HCT116 (cell line): ENCODE data around the gene CCSAP. TPM values are rescaled to one million over a fixed set of nuclear protein-coding genes. Genes with fewer than 3 reads are reported as not detected.

Experiments
- ATAC-seq: fragments of 200-7000 bp; cut with Tn5 transposase; 2 replicates; pipeline ENCODE4 v1.9.1; 2020; ENCODE audit warnings: mild to moderate bottlenecking, moderate library complexity
- BruUV-seq: library from RNA; stranded (reverse); fragments of 400-500 nt; replicated peaks from 2 replicates; lab custom pipeline; 2021; lab: Mats Ljungman, UMichigan
- CTCF ChIA-PET: fragments of 300-600 bp; sonication (Branson Sonifier 250); formaldehyde crosslinking; loops from one replicate; lab custom pipeline; 2021; ENCODE audit warnings: antibody characterized with exemption; lab: Charles Lee
- POLR2A ChIA-PET: fragments of 300-600, 350-600 bp; sonication (Branson Sonifier 250); formaldehyde crosslinking; loops from one replicate; lab custom pipeline; 2021; ENCODE audit warnings: antibody characterized with exemption; lab: Charles Lee
- RAD21 ChIA-PET, 2 experiments: fragments of 300-600 bp; sonication (Branson Sonifier 250); formaldehyde crosslinking; loops; one replicate each; lab custom pipeline; 2023; ENCODE audit warnings: low total read pairs in 2 of 2; ENCODE audit not compliant: uncharacterized antibody in 2 of 2, unreplicated experiment in 2 of 2, low non-redundant PET in 1 of 2; lab: Charles Lee
- DNase-seq: peaks from one replicate; pipeline ENCODE4 v3.0.0-alpha.2; 2010; ENCODE audit warnings: low read depth, low spot score
- H2AFZ ChIP-seq: fragments of 200-600 bp; shearing (Covaris generic), sonication (generic); 2 replicates; pipeline ENCODE4 v1.6.1; 2017; ENCODE audit warnings: low read depth, mixed run types, mixed read lengths, antibody characterized with exemption, low read length; ENCODE audit not compliant: poor library complexity, severe bottlenecking
- H3K27ac ChIP-seq: 2 replicates; pipeline ENCODE4 v1.5.1; 2012; ENCODE audit warnings: low read depth, low read length
- H3K27me3 ChIP-seq: fragments of 200-600 bp; sonication (generic); 2 replicates; pipeline ENCODE4 v1.6.1; 2016; ENCODE audit warnings: mixed run types, low read length, mixed read lengths; ENCODE audit not compliant: insufficient read depth
- H3K36me3 ChIP-seq, 2 experiments: fragments of 200-500 bp in 1 of 2; fragments of 200-600 bp in 1 of 2; sonication (Bioruptor generic) in 1 of 2; sonication (generic) in 1 of 2; 2 replicates each; pipeline versions ENCODE4 v1.5.1 to v1.6.1; 2014 to 2016; ENCODE audit warnings: low read length in 2 of 2, inconsistent platforms in 1 of 2, mixed read lengths in 1 of 2, mixed run types in 1 of 2; ENCODE audit not compliant: insufficient read depth in 2 of 2, control insufficient read depth in 1 of 2
- H3K4me1 ChIP-seq, 2 experiments: fragments of 200-600 bp in 1 of 2; sonication (generic) in 1 of 2; 2 replicates each; pipeline versions ENCODE4 v1.5.1 to v1.6.1; 2012 to 2017; ENCODE audit warnings: low read length in 2 of 2, inconsistent platforms in 1 of 2, mild to moderate bottlenecking in 1 of 2, mixed read lengths in 1 of 2, mixed run types in 1 of 2, moderate library complexity in 1 of 2; ENCODE audit not compliant: insufficient read depth in 2 of 2, control insufficient read depth in 1 of 2
- H3K4me2 ChIP-seq: fragments of 200-600 bp; sonication (generic); 2 replicates; pipeline ENCODE4 v1.6.1; 2017; ENCODE audit warnings: mixed run types, low read length, mixed read lengths
- H3K4me3 ChIP-seq, 2 experiments: fragments of 200-600 bp in 1 of 2; sonication (generic) in 1 of 2; replicated peaks in 1 of 2; 2 replicates each; pipeline ENCODE4 v1.5.1; 2011 to 2016; ENCODE audit warnings: low read length in 2 of 2, control low read depth in 1 of 2, low read depth in 1 of 2, mild to moderate bottlenecking in 1 of 2, mixed read lengths in 1 of 2, mixed run types in 1 of 2
- H3K79me2 ChIP-seq: fragments of 200-600 bp; sonication (generic); 2 replicates; pipeline ENCODE4 v1.6.1; 2017; ENCODE audit warnings: mild to moderate bottlenecking, mixed run types, low read length, moderate library complexity, mixed read lengths; ENCODE audit not compliant: insufficient read depth
- H3K9ac ChIP-seq: fragments of 200-600 bp; sonication (generic); 2 replicates; pipeline ENCODE4 v1.6.1; 2016; ENCODE audit warnings: low read length, mixed read lengths
- H3K9me2 ChIP-seq: fragments of 200-600 bp; sonication (generic), shearing (Covaris generic); 2 replicates; pipeline ENCODE4 v1.6.1; 2017; ENCODE audit warnings: mixed run types, mild to moderate bottlenecking, moderate library complexity; ENCODE audit not compliant: insufficient read depth
- H3K9me3 ChIP-seq, 2 experiments: fragments of 200-500 bp in 1 of 2; fragments of 200-600 bp in 1 of 2; sonication (Bioruptor generic) in 1 of 2; sonication (generic) in 1 of 2; 2 replicates each; pipeline ENCODE4 v1.6.1; 2014 to 2017; ENCODE audit warnings: low read length in 2 of 2, mixed read lengths in 2 of 2, inconsistent platforms in 1 of 2, low read depth in 1 of 2, mild to moderate bottlenecking in 1 of 2, mixed run types in 1 of 2, moderate library complexity in 1 of 2; ENCODE audit not compliant: control insufficient read depth in 1 of 2, insufficient read depth in 1 of 2
- H4K20me1 ChIP-seq: fragments of 200-600 bp; sonication (generic), shearing (Covaris generic); 2 replicates; pipeline ENCODE4 v1.6.1; 2017; ENCODE audit warnings: mixed run types, mild to moderate bottlenecking, moderate library complexity; ENCODE audit not compliant: insufficient read depth
- CBX3 ChIP-seq: IDR thresholded peaks from 2 replicates; pipeline ENCODE4 v1.6.1; 2012; ENCODE audit warnings: low read depth
- CEBPB ChIP-seq: IDR thresholded peaks from 2 replicates; pipeline ENCODE4 v1.6.1; 2012; ENCODE audit warnings: low read depth
- EGR1 ChIP-seq: IDR thresholded peaks from 2 replicates; pipeline ENCODE4 v1.6.1; 2012; ENCODE audit warnings: low read depth
- EZH2phosphoT487 ChIP-seq: fragments of 200-600 bp; IDR thresholded peaks from 2 replicates; pipeline ENCODE4 v1.6.1; 2018; ENCODE audit warnings: antibody characterized with exemption, borderline replicate concordance
- JUND ChIP-seq: IDR thresholded peaks from 2 replicates; pipeline ENCODE4 v1.6.1; 2012
- POLR2A ChIP-seq: IDR thresholded peaks from 2 replicates; pipeline ENCODE4 v1.7.0; 2011; ENCODE audit warnings: borderline replicate concordance; ENCODE audit not compliant: insufficient read depth, insufficient read length; ENCODE audit errors: extremely low read depth
- SIN3A ChIP-seq: IDR thresholded peaks from 2 replicates; pipeline ENCODE4 v1.6.1; 2012; ENCODE audit warnings: low read depth
- SP1 ChIP-seq: IDR thresholded peaks from 2 replicates; pipeline ENCODE4 v1.6.1; 2012; ENCODE audit warnings: low read depth
- SRF ChIP-seq: IDR thresholded peaks from 2 replicates; pipeline ENCODE4 v1.6.1; 2012; ENCODE audit warnings: low read depth
- TCF7L2 ChIP-seq: IDR thresholded peaks from 2 replicates; pipeline ENCODE4 v1.7.0; 2011; ENCODE audit warnings: borderline replicate concordance, inconsistent platforms; ENCODE audit not compliant: insufficient read depth, insufficient read length; ENCODE audit errors: extremely low read depth
- ZFX ChIP-seq: fragments of 450-650 bp; IDR thresholded peaks from 2 replicates; pipeline ENCODE4 v1.6.1; 2017
- ZNF274 ChIP-seq: fragments of 200-500 bp; sonication (Bioruptor generic); IDR thresholded peaks from 2 replicates; pipeline ENCODE4 v1.6.1; 2014; ENCODE audit warnings: mild to moderate bottlenecking, low read depth, low read length, inconsistent platforms
- intact Hi-C: fragments of 100-400 bp; cut with micrococcal nuclease; formaldehyde crosslinking; loops from 2 replicates; pipeline ENCODE4 v1.10.0; 2022
- total RNA-seq: library from RNA; stranded (reverse); gene quantifications from one replicate; pipeline ENCODE4 v1.2.1, GENCODE V29; 2021; ENCODE audit not compliant: unreplicated experiment
- TF ChIP-seq, protein P1 (sequence below): IDR thresholded peaks from 2 replicates; pipeline ENCODE4 v1.6.1; 2012
- TF ChIP-seq, protein P2 (sequence below), 3 experiments: fragments of 200-600 bp in 1 of 3; sonication (generic) in 1 of 3; IDR thresholded peaks in 2 of 3; conservative IDR thresholded peaks in 1 of 3; 2 replicates each; pipeline ENCODE4 v1.5.1; 2012 to 2017; ENCODE audit warnings: low read depth in 2 of 3, low read length in 2 of 3, antibody characterized with exemption in 1 of 3, borderline replicate concordance in 1 of 3, control low read depth in 1 of 3, mild to moderate bottlenecking in 1 of 3, mixed read lengths in 1 of 3, mixed run types in 1 of 3, moderate library complexity in 1 of 3; ENCODE audit not compliant: insufficient read depth in 1 of 3
- TF ChIP-seq, protein P3 (sequence below): IDR thresholded peaks from 2 replicates; pipeline ENCODE4 v1.6.1; 2011; ENCODE audit warnings: mild to moderate bottlenecking, low read length, moderate library complexity; ENCODE audit not compliant: insufficient replicate concordance; ENCODE audit errors: extremely low read depth

The CCSAP gene
- total RNA-seq, 1 experiment from 2014 or later = 10.9 TPM

DNA sequence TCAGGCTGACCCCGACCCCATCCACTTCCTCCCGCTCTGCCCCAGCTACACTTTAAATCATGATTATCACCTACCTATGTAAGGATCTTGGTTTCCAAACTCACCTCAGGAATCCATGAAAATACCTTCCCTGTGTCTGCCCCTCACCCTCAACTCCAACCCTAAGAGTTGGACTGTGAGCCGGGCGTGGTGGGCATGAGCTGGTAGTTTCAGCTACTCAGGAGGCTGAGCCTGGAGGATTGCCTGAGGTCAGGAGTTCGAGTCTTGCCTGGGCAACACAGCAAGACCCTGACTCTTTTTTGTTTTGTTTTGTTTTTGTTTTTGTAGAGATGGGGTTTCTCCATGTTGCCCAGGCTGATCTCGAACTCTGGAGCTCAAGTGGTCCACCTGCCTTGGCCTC is 30.5 kb upstream of the CCSAP start:
- H3K27ac ChIP-seq = no peak overlapping the region
- TF ChIP-seq SP1 (no peak), ZFX (no peak), SIN3A (no peak), SRF (no peak), JUND (no peak), CEBPB (no peak), TCF7L2 (no peak), CBX3 (no peak)
- TF ChIP-seq, protein P1, sequence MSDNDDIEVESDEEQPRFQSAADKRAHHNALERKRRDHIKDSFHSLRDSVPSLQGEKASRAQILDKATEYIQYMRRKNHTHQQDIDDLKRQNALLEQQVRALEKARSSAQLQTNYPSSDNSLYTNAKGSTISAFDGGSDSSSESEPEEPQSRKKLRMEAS = no peak
- ChIA-PET POLR2A (no interaction called here), RAD21 (no interaction called here), CTCF (no interaction called here)
- ATAC-seq (no peak), DNase-seq (no peak)
- H3K79me2 ChIP-seq = no peaks in the 10 kb centered on the region
- intact Hi-C loops = no loop called here
- no TSS peak for BruUV-seq
- no peaks in the 10 kb centered on the region for H3K4me1 ChIP-seq
- no peaks in the 10 kb centered on the region for H4K20me1 ChIP-seq
- H3K9me2 ChIP-seq = no peaks in the 10 kb centered on the region
- no peaks in the 10 kb centered on the region for H3K27me3 ChIP-seq
- H3K9ac ChIP-seq = no peak overlapping the region
- no peaks in the 10 kb centered on the region for H3K36me3 ChIP-seq
- H3K9me3 ChIP-seq = no peaks in the 10 kb centered on the region
- H3K4me2 ChIP-seq = no peak overlapping the region
- H2AFZ ChIP-seq = no peak overlapping the region
- no peak overlapping the region for H3K4me3 ChIP-seq

DNA sequence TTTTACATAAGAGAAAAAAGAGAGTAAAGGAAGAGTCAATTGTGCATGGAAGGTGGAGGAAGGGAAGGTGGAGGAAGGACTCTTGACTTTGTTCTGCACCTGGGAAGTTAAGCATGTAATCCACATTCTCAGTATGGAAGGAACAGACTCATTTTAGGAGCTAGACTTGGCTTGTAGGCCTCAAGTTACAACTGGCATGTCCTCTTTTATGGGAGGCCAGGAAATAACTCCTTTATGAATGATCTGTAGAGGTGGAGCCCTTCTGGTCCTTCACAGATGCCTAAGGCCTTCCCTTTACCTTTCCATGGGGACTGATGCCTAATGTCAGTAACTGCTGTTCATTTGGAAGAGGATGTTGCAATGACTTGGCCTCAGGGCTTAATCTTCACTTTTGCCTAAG is 29.4 kb upstream of the CCSAP start:
- no peaks in the 10 kb centered on the region for H3K79me2 ChIP-seq
- no peak for DNase-seq
- no peak overlapping the region for H3K4me2 ChIP-seq
- ChIA-PET RAD21 (no interaction called here), POLR2A (no interaction called here), CTCF (no interaction called here)
- no peaks in the 10 kb centered on the region for H4K20me1 ChIP-seq
- intact Hi-C loops = no loop called here
- H2AFZ ChIP-seq = no peak overlapping the region
- H3K9ac ChIP-seq = no peak overlapping the region
- no peaks in the 10 kb centered on the region for H3K9me3 ChIP-seq
- no TSS peak for BruUV-seq
- H3K27ac ChIP-seq = no peak overlapping the region
- H3K27me3 ChIP-seq = no peaks in the 10 kb centered on the region
- no peak overlapping the region for H3K4me3 ChIP-seq
- H3K36me3 ChIP-seq = no peaks in the 10 kb centered on the region
- no peaks in the 10 kb centered on the region for H3K9me2 ChIP-seq
- no peaks in the 10 kb centered on the region for H3K4me1 ChIP-seq
- ATAC-seq = no peak
- TF ChIP-seq EZH2phosphoT487 (no peak), ZFX (no peak), POLR2A (no peak), ZNF274 (no peak), SIN3A (no peak), SRF (no peak), EGR1 (no peak)
- TF ChIP-seq, protein P2, sequence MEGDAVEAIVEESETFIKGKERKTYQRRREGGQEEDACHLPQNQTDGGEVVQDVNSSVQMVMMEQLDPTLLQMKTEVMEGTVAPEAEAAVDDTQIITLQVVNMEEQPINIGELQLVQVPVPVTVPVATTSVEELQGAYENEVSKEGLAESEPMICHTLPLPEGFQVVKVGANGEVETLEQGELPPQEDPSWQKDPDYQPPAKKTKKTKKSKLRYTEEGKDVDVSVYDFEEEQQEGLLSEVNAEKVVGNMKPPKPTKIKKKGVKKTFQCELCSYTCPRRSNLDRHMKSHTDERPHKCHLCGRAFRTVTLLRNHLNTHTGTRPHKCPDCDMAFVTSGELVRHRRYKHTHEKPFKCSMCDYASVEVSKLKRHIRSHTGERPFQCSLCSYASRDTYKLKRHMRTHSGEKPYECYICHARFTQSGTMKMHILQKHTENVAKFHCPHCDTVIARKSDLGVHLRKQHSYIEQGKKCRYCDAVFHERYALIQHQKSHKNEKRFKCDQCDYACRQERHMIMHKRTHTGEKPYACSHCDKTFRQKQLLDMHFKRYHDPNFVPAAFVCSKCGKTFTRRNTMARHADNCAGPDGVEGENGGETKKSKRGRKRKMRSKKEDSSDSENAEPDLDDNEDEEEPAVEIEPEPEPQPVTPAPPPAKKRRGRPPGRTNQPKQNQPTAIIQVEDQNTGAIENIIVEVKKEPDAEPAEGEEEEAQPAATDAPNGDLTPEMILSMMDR (IDR thresholded peaks at IDR 0.05 in 2 of 3, conservative IDR thresholded peaks at IDR 0.05 in 1 of 3; ENCODE audit: borderline replicate concordance in 1 of 3, insufficient read depth in 1 of 3, low read depth in 2 of 3, low read length in 2 of 3) = no peak
- TF ChIP-seq, protein P3, sequence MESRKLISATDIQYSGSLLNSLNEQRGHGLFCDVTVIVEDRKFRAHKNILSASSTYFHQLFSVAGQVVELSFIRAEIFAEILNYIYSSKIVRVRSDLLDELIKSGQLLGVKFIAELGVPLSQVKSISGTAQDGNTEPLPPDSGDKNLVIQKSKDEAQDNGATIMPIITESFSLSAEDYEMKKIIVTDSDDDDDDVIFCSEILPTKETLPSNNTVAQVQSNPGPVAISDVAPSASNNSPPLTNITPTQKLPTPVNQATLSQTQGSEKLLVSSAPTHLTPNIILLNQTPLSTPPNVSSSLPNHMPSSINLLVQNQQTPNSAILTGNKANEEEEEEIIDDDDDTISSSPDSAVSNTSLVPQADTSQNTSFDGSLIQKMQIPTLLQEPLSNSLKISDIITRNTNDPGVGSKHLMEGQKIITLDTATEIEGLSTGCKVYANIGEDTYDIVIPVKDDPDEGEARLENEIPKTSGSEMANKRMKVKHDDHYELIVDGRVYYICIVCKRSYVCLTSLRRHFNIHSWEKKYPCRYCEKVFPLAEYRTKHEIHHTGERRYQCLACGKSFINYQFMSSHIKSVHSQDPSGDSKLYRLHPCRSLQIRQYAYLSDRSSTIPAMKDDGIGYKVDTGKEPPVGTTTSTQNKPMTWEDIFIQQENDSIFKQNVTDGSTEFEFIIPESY = no peak
